GM23338 (cell line): Measurements from ENCODE around the gene AHNAK. TPM values are rescaled to one million over a fixed set of nuclear protein-coding genes. Genes with fewer than 3 reads are reported as not detected.

Experiments used
- ATAC-seq: fragments of 200-7000 bp; cut with Tn5 transposase; 3 replicates; pipeline ENCODE4 v1.9.1; 2020
- DNase-seq: peaks from one replicate; pipeline ENCODE4 v3.0.0-alpha.2; 2015; ENCODE audit warnings: low spot score
- H2AFZ ChIP-seq: fragments of 200-600 bp; sonication (generic); 2 replicates; pipeline ENCODE4 v1.8.0; 2016; ENCODE audit warnings: antibody characterized with exemption, mild to moderate bottlenecking, moderate library complexity
- H3F3A ChIP-seq: fragments of 200-600 bp; sonication (generic); replicated peaks from 2 replicates; pipeline ENCODE4 v1.8.0; 2017; ENCODE audit warnings: antibody characterized with exemption, mixed run types, low read depth
- H3K27ac ChIP-seq: fragments of 200-600 bp; sonication (generic); 2 replicates; pipeline ENCODE4 v1.6.1; 2016; ENCODE audit warnings: low read depth
- H3K27me3 ChIP-seq: fragments of 200-600 bp; sonication (generic); 2 replicates; pipeline ENCODE4 v1.8.0; 2016; ENCODE audit warnings: mild to moderate bottlenecking, mixed run types, moderate library complexity; ENCODE audit not compliant: insufficient read depth
- H3K36me3 ChIP-seq: fragments of 200-600 bp; sonication (generic); 2 replicates; pipeline ENCODE4 v1.8.0; 2016; ENCODE audit warnings: mild to moderate bottlenecking; ENCODE audit not compliant: insufficient read depth
- H3K4me1 ChIP-seq: fragments of 200-600 bp; sonication (generic); 2 replicates; pipeline ENCODE4 v1.8.0; 2016; ENCODE audit warnings: mild to moderate bottlenecking, moderate library complexity; ENCODE audit not compliant: insufficient read depth
- H3K4me2 ChIP-seq: fragments of 200-600 bp; sonication (generic); 2 replicates; pipeline ENCODE4 v1.7.1; 2017; ENCODE audit warnings: mixed run types
- H3K4me3 ChIP-seq: fragments of 200-600 bp; sonication (generic); 2 replicates; pipeline ENCODE4 v1.6.1; 2016; ENCODE audit warnings: mixed run types
- H3K79me2 ChIP-seq: fragments of 200-600 bp; sonication (generic); replicated peaks from 2 replicates; pipeline ENCODE4 v1.8.0; 2017; ENCODE audit warnings: mild to moderate bottlenecking; ENCODE audit not compliant: insufficient read depth
- H3K9me2 ChIP-seq: fragments of 200-600 bp; sonication (generic); 2 replicates; pipeline ENCODE4 v1.8.0; 2017; ENCODE audit not compliant: insufficient read depth
- H4K20me1 ChIP-seq: fragments of 200-600 bp; sonication (generic); replicated peaks from 2 replicates; pipeline ENCODE4 v1.8.0; 2017; ENCODE audit warnings: mild to moderate bottlenecking; ENCODE audit not compliant: insufficient read depth
- H3K27ac Mint-ChIP-seq: 2 replicates; pipeline ENCODE4 v1.8.0; 2020; ENCODE audit warnings: inconsistent platforms, mild to moderate bottlenecking, moderate library complexity, mixed read lengths
- H3K27me3 Mint-ChIP-seq: 3 replicates; pipeline ENCODE4 v1.8.0; 2022; ENCODE audit warnings: low read depth, mild to moderate bottlenecking, moderate library complexity, mixed read lengths, inconsistent platforms; ENCODE audit not compliant: insufficient read depth, poor library complexity
- H3K36me3 Mint-ChIP-seq: 3 replicates; pipeline ENCODE4 v1.8.0; 2021; ENCODE audit warnings: low read depth, mild to moderate bottlenecking, inconsistent platforms, moderate library complexity, mixed read lengths
- H3K4me1 Mint-ChIP-seq: 3 replicates; pipeline ENCODE4 v1.8.0; 2020; ENCODE audit warnings: mild to moderate bottlenecking, inconsistent platforms, mixed read lengths
- H3K4me3 Mint-ChIP-seq: 3 replicates; pipeline ENCODE4 v1.8.0; 2021; ENCODE audit warnings: moderate library complexity, mild to moderate bottlenecking, inconsistent platforms, mixed read lengths
- H3K9me3 Mint-ChIP-seq: 3 replicates; pipeline ENCODE4 v1.8.0; 2020; ENCODE audit warnings: moderate library complexity, mild to moderate bottlenecking, inconsistent platforms, mixed read lengths
- CREB1 ChIP-seq: fragments of 250-450 bp; sonication (Bioruptor Pico); IDR thresholded peaks from 2 replicates; pipeline ENCODE4 v1.5.0; 2020; ENCODE audit warnings: low read depth, mild to moderate bottlenecking, moderate library complexity
- CTCF ChIP-seq, 2 experiments: fragments of 200-600 bp in 1 of 2; sonication (generic) in 1 of 2; conservative IDR thresholded peaks; 2 replicates each; pipeline versions ENCODE4 v1.5.1 to v1.6.1; 2016 to 2017; ENCODE audit warnings: antibody characterized with exemption in 2 of 2, low read depth in 2 of 2, mild to moderate bottlenecking in 2 of 2, moderate library complexity in 1 of 2
- ETS1 ChIP-seq: IDR thresholded peaks from 2 replicates; pipeline ENCODE4 v1.6.1; 2016; ENCODE audit warnings: antibody characterized with exemption
- EZH2 ChIP-seq: fragments of 200-600 bp; sonication (generic); IDR thresholded peaks from one replicate; pipeline ENCODE4 v1.8.0; 2017; ENCODE audit warnings: antibody characterized with exemption, mild to moderate bottlenecking, low read depth; ENCODE audit not compliant: unreplicated experiment
- EZH2phosphoT487 ChIP-seq: fragments of 200-600 bp; sonication (generic); IDR thresholded peaks from one replicate; pipeline ENCODE4 v1.8.1; 2018; ENCODE audit warnings: antibody characterized with exemption; ENCODE audit not compliant: unreplicated experiment
- JUNB ChIP-seq: IDR thresholded peaks from one replicate; pipeline ENCODE4 v1.6.1; 2016; ENCODE audit warnings: antibody characterized with exemption; ENCODE audit not compliant: unreplicated experiment
- NANOG ChIP-seq: IDR thresholded peaks from 2 replicates; pipeline ENCODE4 v1.6.1; 2016; ENCODE audit warnings: antibody characterized with exemption, borderline replicate concordance
- POLR2AphosphoS5 ChIP-seq: IDR thresholded peaks from 2 replicates; pipeline ENCODE4 v1.6.1; 2016; ENCODE audit warnings: antibody characterized with exemption, low read depth
- REST ChIP-seq: IDR thresholded peaks from one replicate; pipeline ENCODE4 v1.6.1; 2018; ENCODE audit warnings: antibody characterized with exemption; ENCODE audit not compliant: unreplicated experiment
- STAT1 ChIP-seq: IDR thresholded peaks from one replicate; pipeline ENCODE4 v1.6.1; 2016; ENCODE audit warnings: antibody characterized with exemption; ENCODE audit not compliant: unreplicated experiment
- ZNF114 ChIP-seq: fragments of 250-450 bp; sonication (Bioruptor Pico); IDR thresholded peaks from 2 replicates; pipeline ENCODE4 v1.5.0; 2020; ENCODE audit warnings: mild to moderate bottlenecking, moderate library complexity
- ZNF331 ChIP-seq: fragments of 250-450 bp; sonication (Bioruptor Pico); IDR thresholded peaks from 2 replicates; pipeline ENCODE4 v1.5.0; 2020; ENCODE audit warnings: low read depth, mild to moderate bottlenecking, moderate library complexity
- ZNF462 ChIP-seq: fragments of 250-450 bp; sonication (Bioruptor Pico); IDR thresholded peaks from 2 replicates; pipeline ENCODE4 v1.5.0; 2020; ENCODE audit warnings: mild to moderate bottlenecking, moderate library complexity
- polyA plus RNA-seq: library from polyadenylated mRNA; unstranded; fragments of >200 nt; fragmentation: Nextera tagmentation; extraction: Ambion mirVana; gene quantifications from 2 replicates; pipeline ENCODE4 v1.2.1, GENCODE V29; 2016
- total RNA-seq: library from RNA; depleted of rRNA; stranded (reverse); fragments of >200 nt; shearing (Covaris generic); gene quantifications from 2 replicates; pipeline ENCODE4 v1.2.3, GENCODE V29; 2014

The AHNAK gene
- total and polyA plus RNA-seq, 2 experiments from 2014 or later: 0.91 to 2.1 TPM

DNA sequence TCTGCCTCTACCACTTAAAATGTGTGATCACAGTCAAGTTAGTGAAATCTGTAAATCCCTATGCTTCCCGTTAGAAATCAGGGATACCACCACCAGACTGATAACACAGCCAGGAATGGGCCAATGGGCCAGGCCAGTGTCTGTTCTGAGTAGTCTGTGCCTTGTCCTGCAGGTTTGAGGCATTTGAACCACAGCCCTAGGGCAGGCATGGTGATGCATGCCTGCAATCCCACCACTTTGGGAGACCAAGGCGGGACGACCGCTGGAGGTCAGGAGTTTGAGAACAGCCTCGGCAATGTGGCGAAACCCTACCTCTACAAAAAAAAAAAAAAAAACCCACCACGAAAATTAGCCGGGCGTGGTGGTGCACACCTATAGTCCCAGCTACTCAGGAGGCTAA, 12.1 kb upstream of the AHNAK start:
- Histone ChIP-seq H3K4me3 (no peak overlapping the region), H3F3A (peaks cover 68% of the 10 kb centered on the region), H4K20me1 (peaks cover 44% of the 10 kb centered on the region), H2AFZ (no peak overlapping the region), H3K27ac (peak overlapping the region; percentile 92), H3K4me1 (peaks cover 64% of the 10 kb centered on the region), H3K36me3 (peaks cover 36% of the 10 kb centered on the region), H3K79me2 (peaks cover 28% of the 10 kb centered on the region), H3K27me3 (no peaks in the 10 kb centered on the region), H3K9me2 (no peaks in the 10 kb centered on the region), H3K4me2 (no peak overlapping the region)
- Mint-ChIP-seq H3K4me3 (no peak overlapping the region), H3K27ac (no peak overlapping the region), H3K4me1 (peaks cover 67% of the 10 kb centered on the region), H3K9me3 (no peaks in the 10 kb centered on the region; the same call in 2 of the 3 replicates), H3K27me3 (peaks cover 30% of the 10 kb centered on the region), H3K36me3 (peaks cover 79% of the 10 kb centered on the region)
- DNase-seq (no peak), ATAC-seq (no peak)
- TF ChIP-seq ZNF114 (CRISPR knock-in tag) (no peak), CTCF (conservative IDR thresholded peaks at IDR 0.05; ENCODE audit: low read depth in 2 of 2) (no peak), ZNF462 (CRISPR knock-in tag) (no peak), EZH2phosphoT487 (no peak), EZH2 (no peak), ETS1 (no peak), POLR2AphosphoS5 (no peak), NANOG (no peak), REST (no peak), JUNB (no peak), ZNF331 (no peak), STAT1 (no peak), CREB1 (no peak)
